Progenitor cell of endocrine pancreas (in vitro differentiated cells): ENCODE results near the gene UBE4B. TPM values are rescaled to one million over a fixed set of nuclear protein-coding genes. Genes with fewer than 3 reads are reported as not detected.

Experiments used
- DNase-seq: peaks from one replicate; pipeline ENCODE4 v3.0.0; 2021; ENCODE audit warnings: low spot score; ENCODE audit not compliant: unreplicated experiment
- H3K27ac Mint-ChIP-seq: 2 replicates; pipeline ENCODE4 v1.8.0; 2021; ENCODE audit warnings: mild to moderate bottlenecking, moderate library complexity, mixed read lengths
- H3K27me3 Mint-ChIP-seq: 2 replicates; pipeline ENCODE4 v1.8.0; 2021; ENCODE audit warnings: mixed read lengths
- H3K36me3 Mint-ChIP-seq: 2 replicates; pipeline ENCODE4 v1.8.0; 2022; ENCODE audit warnings: mixed read lengths; ENCODE audit not compliant: insufficient read depth
- H3K4me1 Mint-ChIP-seq: 2 replicates; pipeline ENCODE4 v1.8.0; 2021; ENCODE audit warnings: low read depth, mixed read lengths
- H3K4me3 Mint-ChIP-seq: 2 replicates; pipeline ENCODE4 v1.8.0; 2021; ENCODE audit warnings: low read depth, mild to moderate bottlenecking, moderate library complexity, mixed read lengths
- H3K9me3 Mint-ChIP-seq: 2 replicates; pipeline ENCODE4 v1.8.0; 2021; ENCODE audit warnings: low read depth, mixed read lengths
- total RNA-seq: library from RNA; stranded (reverse); gene quantifications from 2 replicates; pipeline ENCODE4 v1.2.1, GENCODE V29; 2021
- TF ChIP-seq, protein P1 (sequence below): fragments of 200-600 bp; sonication (generic); IDR thresholded peaks from one replicate; pipeline ENCODE4 v1.5.0; 2021; ENCODE audit warnings: antibody characterized with exemption, mild to moderate bottlenecking; ENCODE audit not compliant: unreplicated experiment

The UBE4B gene
- total RNA-seq, 1 donor from 2014 or later, result 78.1 TPM

DNA sequence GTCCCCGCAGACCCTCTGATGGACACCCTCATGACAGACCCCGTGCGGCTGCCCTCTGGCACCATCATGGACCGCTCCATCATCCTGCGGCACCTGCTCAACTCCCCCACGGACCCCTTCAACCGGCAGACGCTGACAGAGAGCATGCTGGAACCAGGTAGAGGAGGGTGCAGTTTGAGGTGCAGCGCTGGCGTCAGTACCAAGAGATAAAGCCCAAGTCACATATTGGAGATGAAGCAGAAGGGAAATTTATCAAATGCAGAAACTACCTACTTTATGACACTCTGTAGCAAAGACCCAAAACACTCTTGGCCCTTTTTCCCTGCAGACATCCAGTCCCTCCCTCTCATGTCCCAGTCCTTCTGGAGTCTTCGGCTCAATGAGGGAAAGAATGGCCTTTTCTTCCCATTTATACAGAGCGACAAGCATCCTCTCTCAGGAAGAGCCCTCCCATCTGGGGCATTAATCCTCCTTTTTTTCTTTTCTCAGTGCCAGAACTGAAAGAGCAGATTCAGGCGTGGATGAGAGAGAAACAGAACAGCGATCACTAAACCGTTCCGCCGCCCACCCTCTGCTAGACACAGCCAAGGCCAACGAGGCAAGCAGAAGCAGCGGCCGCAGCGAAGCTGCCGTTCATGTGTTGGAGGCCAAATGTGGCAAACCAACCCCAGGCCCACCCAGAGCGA is 146.8 kb downstream of the UBE4B start:
- DNase-seq, result no peak
- TF ChIP-seq, protein P1, sequence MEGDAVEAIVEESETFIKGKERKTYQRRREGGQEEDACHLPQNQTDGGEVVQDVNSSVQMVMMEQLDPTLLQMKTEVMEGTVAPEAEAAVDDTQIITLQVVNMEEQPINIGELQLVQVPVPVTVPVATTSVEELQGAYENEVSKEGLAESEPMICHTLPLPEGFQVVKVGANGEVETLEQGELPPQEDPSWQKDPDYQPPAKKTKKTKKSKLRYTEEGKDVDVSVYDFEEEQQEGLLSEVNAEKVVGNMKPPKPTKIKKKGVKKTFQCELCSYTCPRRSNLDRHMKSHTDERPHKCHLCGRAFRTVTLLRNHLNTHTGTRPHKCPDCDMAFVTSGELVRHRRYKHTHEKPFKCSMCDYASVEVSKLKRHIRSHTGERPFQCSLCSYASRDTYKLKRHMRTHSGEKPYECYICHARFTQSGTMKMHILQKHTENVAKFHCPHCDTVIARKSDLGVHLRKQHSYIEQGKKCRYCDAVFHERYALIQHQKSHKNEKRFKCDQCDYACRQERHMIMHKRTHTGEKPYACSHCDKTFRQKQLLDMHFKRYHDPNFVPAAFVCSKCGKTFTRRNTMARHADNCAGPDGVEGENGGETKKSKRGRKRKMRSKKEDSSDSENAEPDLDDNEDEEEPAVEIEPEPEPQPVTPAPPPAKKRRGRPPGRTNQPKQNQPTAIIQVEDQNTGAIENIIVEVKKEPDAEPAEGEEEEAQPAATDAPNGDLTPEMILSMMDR, result no peak
- H3K9me3 Mint-ChIP-seq, result peaks cover 6% of the 10 kb centered on the region
- H3K27ac Mint-ChIP-seq, result no peak overlapping the region
- H3K27me3 Mint-ChIP-seq, result no peaks in the 10 kb centered on the region
- no peak overlapping the region for H3K4me3 Mint-ChIP-seq
- H3K4me1 Mint-ChIP-seq, result no peaks in the 10 kb centered on the region
- H3K36me3 Mint-ChIP-seq, result peaks cover 38% of the 10 kb centered on the region

- H3K4me1 Mint-ChIP-seq, result peaks cover 2% of the 10 kb centered on the region
- TF ChIP-seq, protein P1, result no peak
- DNase-seq, result no peak
- no peaks in the 10 kb centered on the region for H3K27me3 Mint-ChIP-seq
- peaks cover under 1% of the 10 kb centered on the region for H3K9me3 Mint-ChIP-seq
- H3K4me3 Mint-ChIP-seq, result no peak overlapping the region
- H3K36me3 Mint-ChIP-seq, result peaks cover 27% of the 10 kb centered on the region
- H3K27ac Mint-ChIP-seq, result no peak overlapping the region
Measured at GRCh38 chr1:10181154-10181553, 148.4 kb downstream of the UBE4B start.

GRCh38 chr1:10185759-10186158 is 153.0 kb downstream of the UBE4B start:
- H3K27ac Mint-ChIP-seq, result no peak overlapping the region
- no peaks in the 10 kb centered on the region for H3K27me3 Mint-ChIP-seq
- peaks cover 2% of the 10 kb centered on the region for H3K4me1 Mint-ChIP-seq
- no peak for DNase-seq
- no peak overlapping the region for H3K4me3 Mint-ChIP-seq
- TF ChIP-seq, protein P1, result no peak
- H3K9me3 Mint-ChIP-seq, result peaks cover 6% of the 10 kb centered on the region
- peaks cover 11% of the 10 kb centered on the region for H3K36me3 Mint-ChIP-seq

GRCh38 chr1:10186331-10187025 is 153.7 kb downstream of the UBE4B start:
- TF ChIP-seq, protein P1, result no peak
- H3K4me1 Mint-ChIP-seq, result peaks cover 2% of the 10 kb centered on the region
- no peak overlapping the region for H3K27ac Mint-ChIP-seq
- DNase-seq, result no peak
- no peak overlapping the region for H3K4me3 Mint-ChIP-seq
- H3K27me3 Mint-ChIP-seq, result no peaks in the 10 kb centered on the region
- H3K36me3 Mint-ChIP-seq, result peaks cover 8% of the 10 kb centered on the region
- H3K9me3 Mint-ChIP-seq, result peaks cover 6% of the 10 kb centered on the region

GRCh38 chr1:10187026-10187334 is 154.2 kb downstream of the UBE4B start:
- Mint-ChIP-seq H3K27me3 (no peaks in the 10 kb centered on the region), H3K4me1 (peaks cover 2% of the 10 kb centered on the region), H3K9me3 (peaks cover 6% of the 10 kb centered on the region), H3K4me3 (no peak overlapping the region), H3K27ac (no peak overlapping the region), H3K36me3 (peaks cover 8% of the 10 kb centered on the region)
- no peak for DNase-seq
- TF ChIP-seq, protein P1, result no peak
